ENCODE measurements around the gene IL20RA. TPM values are rescaled to one million over a fixed set of nuclear protein-coding genes. Genes with fewer than 3 reads are reported as not detected.

The IL20RA gene
- 4.3 and 4.8 TPM in 2 replicates for total RNA-seq

GRCh38 chr6:137044366-137045221, at the start of gene IL20RA:
IL20RA (minus strand) TSS chr6:137044965; CDS start chr6:137044728, 237 bp downstream.

Other genes starting within 250 kb of the IL20RA start
- 14.7 and 15.9 TPM in 2 replicates for gene PEX7, start 222.4 kb downstream of the IL20RA start, total RNA-seq
- not detected in 2 replicates for gene SLC35D3, start 122.7 kb downstream of the IL20RA start, total RNA-seq
- not detected in 2 replicates for gene IL22RA2, start 128.7 kb upstream of the IL20RA start, total RNA-seq
- gene IFNGR1, start 174.4 kb upstream of the IL20RA start, total RNA-seq = 101 and 264 TPM in 2 replicates